GM18861 (cell line): Measurements from ENCODE around the gene CTDP1.
"Not testable (repeated sequence)": the region's sequence is repeated elsewhere in the genome, so short reads cannot be mapped to it uniquely, and the experiment has no call there.

Experiments
- ATAC-seq: cut with Tn5 transposase; IDR thresholded peaks from one replicate; pipeline ENCODE4 v1.9.1; 2021; ENCODE audit not compliant: unreplicated experiment

CTDP1 gene

DNA sequence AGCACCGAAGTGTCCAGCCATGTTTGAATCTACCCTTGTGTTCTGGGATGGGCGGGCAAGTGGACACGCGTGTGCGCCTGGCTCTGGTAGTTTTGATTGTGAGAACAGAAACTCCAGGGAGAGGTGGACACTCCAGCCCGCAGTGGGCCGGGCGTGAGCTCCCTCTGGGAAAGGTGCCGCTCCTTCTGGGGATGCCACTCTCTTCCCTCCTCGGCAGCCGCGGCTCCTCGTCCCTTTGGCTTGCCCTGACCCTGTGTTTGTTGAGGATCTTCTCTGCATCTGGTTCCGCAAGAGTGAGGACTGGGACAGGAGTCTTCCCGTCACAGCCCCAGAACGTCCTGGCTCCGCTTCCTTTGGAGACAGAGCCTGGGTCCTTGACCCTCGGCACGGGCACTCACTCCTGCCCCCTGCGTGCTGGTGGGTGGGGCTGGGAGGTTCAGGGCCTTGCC lies 1.3 kb downstream of the CTDP1 start:
- ATAC-seq = no peak

DNA sequence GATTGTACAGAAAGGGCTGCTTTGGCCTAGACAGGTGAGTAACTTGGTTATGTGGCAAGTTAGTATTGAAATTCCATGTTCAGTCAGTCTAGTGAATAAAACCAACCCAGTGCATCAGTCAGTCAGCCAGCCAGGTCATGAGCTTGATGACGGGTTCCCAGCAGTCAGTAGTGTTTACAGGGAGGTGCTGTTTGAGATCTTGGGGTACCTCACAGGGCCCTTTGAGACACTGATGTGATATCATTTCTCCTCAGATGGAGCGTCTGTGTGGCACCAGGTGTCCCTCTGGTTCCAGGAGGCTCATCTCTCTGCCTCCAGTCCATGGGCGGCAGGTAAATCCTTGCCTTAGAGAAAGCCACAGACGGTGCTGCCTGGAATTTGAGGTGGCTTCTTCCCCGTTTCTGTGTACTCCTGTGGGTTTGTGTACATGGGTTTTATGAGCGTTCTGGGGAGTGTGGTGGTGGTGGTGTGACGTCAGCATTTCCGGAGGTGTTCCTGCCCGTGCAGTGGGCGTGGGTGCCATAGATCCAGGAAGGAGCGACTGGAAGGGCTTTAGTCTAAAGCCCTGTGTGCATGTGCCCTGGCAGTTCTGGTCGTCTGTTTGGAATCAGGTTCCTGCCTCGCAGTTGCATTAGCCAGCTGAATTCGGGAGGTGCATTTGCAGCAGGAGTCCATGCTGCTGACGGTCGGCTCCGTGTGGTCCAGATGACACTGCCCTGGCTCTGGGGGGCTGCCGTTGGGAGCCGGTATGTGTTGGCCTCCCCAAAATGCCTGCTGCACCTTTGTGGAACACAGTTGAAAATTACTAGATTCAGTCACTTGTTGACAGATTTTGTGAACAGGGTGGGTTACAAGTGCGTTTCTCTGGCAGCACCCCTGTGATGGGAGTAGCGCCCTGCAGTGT lies 2.1 kb downstream of the CTDP1 start:
- no peak for ATAC-seq

DNA sequence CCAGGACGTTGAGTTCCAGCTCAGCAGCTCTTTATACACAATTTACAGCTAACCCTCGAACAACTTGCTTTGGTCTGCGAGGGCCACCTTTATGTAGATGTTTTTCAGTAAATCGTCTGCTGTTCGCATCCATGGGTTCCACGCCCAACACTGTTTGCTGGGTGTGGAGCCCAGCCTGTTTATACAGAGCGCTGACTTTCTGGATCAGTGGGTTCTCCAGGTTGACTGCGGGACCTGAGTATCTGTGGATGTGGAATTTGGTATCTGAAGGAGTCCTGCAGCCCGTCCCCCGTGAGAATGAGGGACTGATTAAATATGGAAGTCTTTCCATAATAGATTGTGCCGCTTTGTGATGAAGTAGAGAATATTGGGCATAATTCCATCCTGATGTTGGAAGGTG lies 2.9 kb downstream of the CTDP1 start:
- no peak for ATAC-seq

- no peak for ATAC-seq
Observed at GRCh38 chr18:79682894-79683625, 3.5 kb downstream of the CTDP1 start.

DNA sequence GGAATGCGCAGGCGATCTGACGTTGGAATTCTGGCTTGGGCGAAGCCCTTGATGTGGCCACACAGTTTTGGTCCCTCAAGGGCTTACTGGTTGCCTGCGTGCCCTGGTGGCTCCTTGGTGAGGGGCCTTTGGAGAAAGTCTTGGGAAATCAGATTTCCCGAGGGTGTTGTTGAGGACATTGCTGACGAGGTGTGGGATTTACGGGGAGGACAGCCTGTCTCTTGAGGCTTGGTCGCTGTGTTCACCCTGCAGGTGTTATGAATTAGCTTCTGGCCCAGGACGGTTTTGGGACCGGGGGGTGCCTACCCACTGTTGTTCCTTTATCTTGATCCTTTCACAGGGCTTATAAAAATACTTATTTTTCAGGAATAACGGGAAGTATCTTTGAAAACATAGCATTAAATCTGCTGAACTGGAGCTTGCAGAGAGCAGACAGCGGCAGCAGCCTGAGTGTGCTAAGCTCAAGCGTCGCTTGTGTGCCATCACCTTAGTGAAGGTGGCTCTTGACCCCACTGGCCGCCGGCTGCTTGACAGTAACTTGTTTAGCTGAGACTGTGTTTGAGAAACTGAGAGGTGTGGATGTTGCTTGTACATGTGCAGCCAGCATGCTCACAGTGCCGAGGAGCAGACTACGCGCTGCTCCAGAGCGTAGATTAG lies 4.2 kb downstream of the CTDP1 start:
- no peak for ATAC-seq

- no peak for ATAC-seq
Observed at GRCh38 chr18:79684283-79684631, 4.7 kb downstream of the CTDP1 start.

- ATAC-seq = no peak
Observed at GRCh38 chr18:79684787-79685186, 5.2 kb downstream of the CTDP1 start.

GRCh38 chr18:79685281-79685680 lies 5.7 kb downstream of the CTDP1 start:
- no peak for ATAC-seq

DNA sequence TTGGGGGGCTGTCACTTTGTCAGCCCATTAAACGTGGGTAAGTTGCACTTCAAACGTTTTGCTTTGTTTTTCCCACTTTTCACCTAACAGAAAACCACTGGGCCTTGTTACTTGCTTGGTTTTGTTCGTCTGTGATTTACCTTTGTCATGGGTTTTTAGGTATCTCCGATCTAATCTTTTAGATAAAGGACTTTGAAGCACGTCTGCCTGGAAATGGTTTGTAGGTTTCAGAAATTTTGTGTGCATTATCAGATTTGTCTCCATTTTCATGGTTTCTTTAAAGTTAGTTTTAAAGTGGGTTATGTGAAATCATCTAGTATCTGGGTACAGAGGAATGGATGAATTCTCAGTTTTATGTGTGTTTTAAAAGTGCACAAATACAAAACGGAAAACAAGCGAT lies 6.4 kb downstream of the CTDP1 start:
- no peak for ATAC-seq

DNA sequence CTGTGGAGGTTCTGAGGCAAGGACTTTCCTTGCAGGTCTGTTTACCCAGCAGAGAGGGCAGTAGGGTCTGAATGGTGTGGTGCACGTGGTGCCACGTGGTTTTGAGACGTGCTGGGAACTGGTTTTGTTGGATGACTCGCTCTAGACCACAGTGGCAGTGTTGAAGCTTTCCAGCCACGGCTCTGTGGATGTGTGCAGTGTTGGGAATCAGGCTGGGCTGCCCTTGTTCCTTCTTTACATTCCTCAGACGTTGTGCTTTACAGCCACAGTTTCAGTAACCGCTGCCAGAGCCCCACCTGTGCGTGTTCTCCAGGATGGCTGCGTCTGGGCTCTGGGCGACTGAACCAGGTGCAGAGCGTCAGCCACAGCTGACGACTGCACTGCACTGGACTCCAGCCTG lies 8.2 kb downstream of the CTDP1 start:
- no peak for ATAC-seq

DNA sequence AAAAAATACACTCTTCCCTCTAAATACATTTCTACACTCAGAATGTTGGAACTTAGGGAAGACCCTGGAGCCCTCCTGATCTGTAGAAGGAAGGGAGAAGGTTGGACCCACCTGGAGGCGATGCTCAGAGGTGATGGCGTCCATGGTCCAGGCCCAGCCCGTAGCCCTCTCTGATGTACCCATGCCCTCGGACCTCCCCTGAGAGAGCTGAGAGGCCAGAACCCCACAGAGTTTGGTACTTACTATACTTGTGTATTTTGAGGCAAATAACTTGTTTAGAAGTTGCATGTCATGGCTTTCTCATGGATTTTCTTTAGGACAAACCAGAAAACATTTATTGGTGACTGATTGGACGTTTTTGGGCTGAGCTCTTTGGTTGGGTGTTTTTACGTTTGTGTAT lies 10.5 kb downstream of the CTDP1 start:
- ATAC-seq = no peak

DNA sequence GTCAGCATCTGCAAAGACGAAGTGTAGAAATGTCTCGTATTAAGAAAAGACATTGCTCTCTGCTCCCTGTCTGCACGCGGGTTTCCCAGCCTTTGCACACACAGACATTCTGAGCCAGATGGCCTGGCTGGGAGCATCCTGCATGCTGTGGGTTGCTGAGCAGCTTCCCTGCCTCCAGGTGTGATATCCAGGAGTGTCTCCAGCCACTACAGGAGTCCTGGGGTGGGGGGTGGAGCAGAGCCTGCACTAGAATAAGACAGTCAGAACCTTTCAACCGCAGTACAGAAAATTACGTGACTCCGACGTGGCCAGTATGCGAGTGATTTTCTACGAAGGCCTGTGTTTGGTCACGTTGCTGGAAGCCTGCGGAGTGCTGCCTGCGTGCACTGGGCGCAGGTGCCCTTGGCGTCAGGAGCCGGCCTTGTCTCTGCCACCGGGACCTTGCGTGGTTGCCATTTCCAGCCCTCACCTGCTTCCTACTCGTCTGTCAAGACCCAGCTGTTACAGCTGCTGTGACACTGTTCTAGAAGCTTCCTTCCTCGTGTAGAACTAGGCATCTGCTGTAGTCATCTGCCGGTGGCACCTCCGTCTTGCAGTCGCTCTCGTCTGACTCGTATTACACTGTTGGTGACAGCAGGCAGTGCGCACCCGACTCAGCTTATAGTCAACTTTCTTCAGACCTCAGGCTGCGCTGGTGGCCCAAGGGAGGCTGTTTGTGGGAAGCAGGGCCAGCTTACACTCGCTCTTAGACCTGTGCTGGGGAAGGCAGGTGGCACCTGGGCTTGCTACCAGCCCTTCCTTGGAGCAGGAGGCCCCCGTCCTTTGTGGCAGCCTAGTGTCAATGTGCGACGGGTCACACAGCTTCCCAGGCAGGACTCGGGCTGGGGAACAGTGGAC lies 11.2 kb downstream of the CTDP1 start:
- ATAC-seq = no peak

GRCh38 chr18:79692056-79692455 lies 12.5 kb downstream of the CTDP1 start:
- ATAC-seq = no peak

DNA sequence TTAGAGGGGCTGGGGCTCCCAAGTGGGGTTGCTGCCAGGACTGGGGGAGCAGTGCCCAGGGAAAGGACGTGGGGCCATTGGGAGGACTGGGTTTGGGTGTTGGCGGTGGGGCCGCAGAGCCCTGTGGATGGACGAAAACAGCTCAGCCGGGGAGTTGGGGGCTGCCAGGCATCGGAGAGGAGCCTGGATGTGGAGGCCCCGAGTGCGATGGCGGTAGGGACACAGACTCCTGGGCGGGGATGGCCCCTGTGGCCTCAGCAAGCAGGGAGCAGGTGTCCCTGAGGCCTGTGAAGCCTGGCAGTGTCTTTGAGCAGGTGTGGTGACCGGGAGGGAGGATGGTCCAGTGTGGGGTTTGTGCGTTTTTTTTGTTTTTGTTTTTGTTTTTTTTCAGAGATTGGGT lies 13.3 kb downstream of the CTDP1 start:
- ATAC-seq = no peak

DNA sequence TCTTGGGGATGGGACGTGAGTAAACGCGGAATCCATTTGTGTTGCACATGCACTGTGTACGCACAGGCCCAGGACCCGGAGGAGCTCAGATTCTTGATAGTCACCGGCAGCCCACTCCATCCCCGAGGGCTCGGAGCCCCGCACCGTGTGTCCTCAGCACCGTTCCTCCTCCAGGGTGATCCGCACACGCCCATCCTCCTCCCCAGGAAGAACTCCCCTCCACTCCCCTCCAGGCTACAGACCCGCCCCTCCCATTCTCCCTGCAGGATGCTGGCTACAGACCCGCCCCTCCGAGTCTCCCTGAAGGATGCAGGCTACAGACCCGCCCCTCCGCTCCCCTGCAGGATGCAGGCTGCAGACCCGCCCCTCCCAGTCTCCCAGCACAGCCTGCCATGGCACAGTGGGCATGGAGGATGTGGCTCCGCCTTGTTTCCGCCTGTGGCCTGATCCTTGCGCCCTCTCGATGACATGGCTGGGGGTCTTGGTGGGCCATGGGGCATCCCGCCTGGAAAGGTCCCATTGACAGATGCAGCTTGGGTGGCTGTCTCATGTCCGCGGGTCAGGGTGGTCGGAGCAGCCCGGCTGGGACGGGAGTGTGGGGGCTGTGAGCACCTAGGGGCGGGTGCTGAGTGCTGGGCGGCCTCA lies 14.1 kb downstream of the CTDP1 start:
- ATAC-seq = no peak

GRCh38 chr18:79694206-79694894 lies 14.7 kb downstream of the CTDP1 start:
- not testable (repeated sequence) for ATAC-seq

DNA sequence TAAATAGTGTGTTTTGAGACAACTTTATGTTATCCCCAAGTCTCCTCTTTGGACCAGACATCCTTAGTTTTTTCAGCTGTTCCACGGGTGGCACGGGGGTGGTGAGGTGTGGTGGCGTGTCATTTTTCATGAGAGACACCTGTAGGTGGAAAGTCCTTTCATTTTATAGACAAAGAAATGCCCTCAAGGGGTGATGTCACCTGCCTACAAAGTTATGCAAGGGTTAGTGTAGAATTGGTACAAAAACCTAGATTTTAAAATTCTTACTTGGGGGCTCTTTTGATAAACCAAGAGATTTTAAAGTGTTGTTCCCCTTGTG lies 15.3 kb downstream of the CTDP1 start:
- no peak for ATAC-seq

- ATAC-seq = no peak
Observed at GRCh38 chr18:79695269-79695668, 15.7 kb downstream of the CTDP1 start.

DNA sequence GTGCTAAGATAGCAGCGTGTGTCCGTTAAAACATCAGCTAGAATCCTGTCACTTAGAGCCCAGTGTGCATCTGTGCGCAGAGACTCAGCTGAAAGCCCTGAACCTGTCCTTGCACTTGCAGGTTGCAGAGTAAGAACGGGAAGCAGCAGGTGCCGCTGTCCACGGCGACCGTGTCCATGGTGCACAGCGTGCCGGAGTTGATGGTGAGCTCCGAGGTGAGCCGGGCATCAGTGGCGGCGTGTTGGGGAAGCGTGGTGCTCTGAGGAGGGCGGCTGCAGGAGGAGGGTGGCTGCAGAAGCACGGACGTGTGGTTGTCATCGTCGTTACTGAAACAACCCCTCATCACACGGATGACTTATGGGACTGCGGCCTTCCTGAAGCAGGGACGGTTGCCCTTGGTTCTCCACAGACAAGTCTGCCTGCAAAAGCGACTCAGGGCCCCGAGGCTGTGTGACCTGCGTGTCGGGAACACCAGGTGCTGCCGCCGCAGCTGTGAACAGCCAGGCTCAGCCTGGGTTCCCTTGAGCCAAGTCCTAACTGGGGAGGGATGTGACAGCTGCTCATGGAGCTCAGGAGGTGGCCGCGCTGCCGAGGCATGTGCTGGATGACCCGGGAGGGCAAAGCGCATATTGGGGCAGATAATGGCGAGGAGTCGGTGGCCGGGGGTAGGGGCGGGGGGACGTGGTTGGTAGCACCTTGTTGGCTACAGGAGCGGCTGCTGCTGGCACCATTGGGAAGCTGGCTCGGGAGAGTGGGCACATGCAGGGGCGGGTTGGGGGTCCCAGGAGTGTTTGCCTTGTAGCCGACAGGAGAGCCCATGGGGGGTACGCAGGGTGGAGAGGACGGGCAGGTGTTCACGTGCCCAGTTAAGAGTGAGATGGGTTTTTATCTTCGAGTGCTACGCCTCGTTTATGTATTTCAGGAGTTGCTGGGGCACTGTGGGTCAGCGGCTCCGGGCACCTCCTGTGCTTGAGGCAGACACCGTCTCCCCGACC lies 16.6 kb downstream of the CTDP1 start:
- ATAC-seq = no peak
